Colonic mucosa (tissue), 4 donors: ENCODE data around the gene SARDH. TPM values are rescaled to one million over a fixed set of nuclear protein-coding genes. Genes with fewer than 3 reads are reported as not detected.

ENCODE experiments used
- DNase-seq: peaks from one replicate; pipeline ENCODE4 v3.0.0-alpha.2; 2020
- H3K27ac ChIP-seq: fragments of 200-600 bp; one replicate; pipeline ENCODE4 v1.8.0; 2021
- H3K27me3 ChIP-seq: fragments of 200-600 bp; one replicate; pipeline ENCODE4 v1.8.0; 2021
- H3K36me3 ChIP-seq: fragments of 200-600 bp; one replicate; pipeline ENCODE4 v1.8.0; 2021
- H3K4me1 ChIP-seq: fragments of 200-600 bp; one replicate; pipeline ENCODE4 v1.8.0; 2021; ENCODE audit warnings: mild to moderate bottlenecking
- H3K4me3 ChIP-seq: fragments of 200-600 bp; one replicate; pipeline ENCODE4 v1.8.0; 2021
- H3K9ac ChIP-seq, 2 donors: one replicate each; pipeline ENCODE4 v1.7.0; 2013; ENCODE audit warnings: control low read depth in 2 of 2, low read depth in 2 of 2, low read length in 2 of 2
- H3K9me3 ChIP-seq: fragments of 200-600 bp; one replicate; pipeline ENCODE4 v1.8.0; 2021
- CTCF ChIP-seq: fragments of 200-600 bp; IDR thresholded peaks from one replicate; pipeline ENCODE4 v1.8.0; 2022; ENCODE audit warnings: antibody characterized with exemption, mild to moderate bottlenecking
- intact Hi-C: fragments of 100-400 bp; cut with DNase I; formaldehyde crosslinking; loops from one replicate; pipeline ENCODE4 v1.14.1; 2022
- total RNA-seq, 2 donors: library from RNA; stranded (reverse); fragmentation: NEBNext Ultra II Directional in 1 of 2; extraction: Animal tissue kit (Norgen Biotek cat#: 25700) in 1 of 2; gene quantifications; one replicate each; pipeline ENCODE4 v1.2.1, GENCODE V29; 2021
- donor health status: healthy.
- donor health status: DM: no; HTN: no; CAD: no.
- donor health status: DM: no; HTN: no; CAD: no.

SARDH gene
- total RNA-seq, 2 donors from 2014 or later = 0.66 to 1.3 TPM

DNA sequence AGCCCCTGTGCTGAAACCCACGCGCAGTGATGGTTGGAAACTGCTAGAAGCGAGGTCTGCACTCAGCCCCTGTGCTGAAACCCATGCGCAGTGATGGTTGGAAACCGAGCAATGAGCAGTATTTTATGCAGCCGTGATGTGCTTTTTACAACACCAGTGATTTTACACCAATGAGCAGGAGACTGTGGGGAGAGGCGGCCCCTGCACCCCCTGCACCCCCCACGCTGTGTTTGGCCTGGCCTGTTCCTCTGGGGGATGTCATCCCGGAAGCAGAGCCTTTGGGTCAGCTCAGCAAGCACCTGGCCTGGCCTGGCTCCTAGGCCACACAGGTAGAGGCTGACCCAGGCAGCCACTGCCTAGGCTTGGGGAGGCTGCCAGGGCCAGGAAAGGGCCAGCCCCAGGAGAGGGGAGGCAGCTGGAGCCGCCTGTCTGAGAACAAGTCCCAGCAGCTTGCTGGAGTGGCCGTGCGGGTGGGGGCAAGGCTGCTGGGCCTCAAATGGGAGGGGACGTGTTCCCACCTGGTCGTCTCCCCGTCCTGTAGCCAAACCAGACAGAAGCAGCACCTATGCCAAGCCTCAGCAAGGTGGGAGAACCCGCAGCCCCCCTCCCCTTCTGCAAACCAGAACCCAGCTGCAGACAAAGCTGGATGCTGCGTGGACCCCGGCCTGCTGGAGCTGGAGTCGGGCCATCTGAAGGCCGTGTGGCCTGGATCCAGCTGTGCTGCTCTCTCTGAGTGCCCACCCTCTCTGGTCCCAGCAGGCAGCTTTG lies 55.1 kb downstream of the SARDH start:
- Histone ChIP-seq H3K4me3 (no peak overlapping the region), H3K9me3 (no peaks in the 10 kb centered on the region), H3K36me3 (no peaks in the 10 kb centered on the region), H3K27me3 (no peaks in the 10 kb centered on the region), H3K27ac (peak overlapping the region; percentile 42), H3K4me1 (no peaks in the 10 kb centered on the region), H3K9ac (peak overlapping the region in 1 of 2 donors; percentile 24)
- intact Hi-C loops = no loop called here
- no peak for TF ChIP-seq CTCF
- DNase-seq = no peak

GRCh38 chr9:133681658-133682306 lies 56.4 kb downstream of the SARDH start:
- no peaks in the 10 kb centered on the region for H3K9me3 ChIP-seq
- intact Hi-C loops = no loop called here
- no peak for DNase-seq

GRCh38 chr9:133680976-133681657 lies 57.0 kb downstream of the SARDH start:
- Histone ChIP-seq H3K4me3 (no peak overlapping the region), H3K9me3 (no peaks in the 10 kb centered on the region), H3K9ac (no peak overlapping the region), H3K27ac (no peak overlapping the region), H3K27me3 (no peaks in the 10 kb centered on the region), H3K36me3 (no peaks in the 10 kb centered on the region), H3K4me1 (no peaks in the 10 kb centered on the region)
- TF ChIP-seq CTCF = no peak
- DNase-seq = no peak
- intact Hi-C loops = no loop called here

More at GRCh38 chr9:133681658-133682306, 56.4 kb downstream of the SARDH start:
- H3K4me3 ChIP-seq = no peak overlapping the region
- no peaks in the 10 kb centered on the region for H3K27me3 ChIP-seq
- H3K36me3 ChIP-seq = no peaks in the 10 kb centered on the region
- no peak for TF ChIP-seq CTCF
- H3K9ac ChIP-seq = no peak overlapping the region
- H3K27ac ChIP-seq = no peak overlapping the region
- H3K4me1 ChIP-seq = no peaks in the 10 kb centered on the region

- DNase-seq = no peak
- no peaks in the 10 kb centered on the region for H3K36me3 ChIP-seq
- no peak for TF ChIP-seq CTCF
- no peaks in the 10 kb centered on the region for H3K9me3 ChIP-seq
- H3K4me1 ChIP-seq = no peaks in the 10 kb centered on the region
- H3K27ac ChIP-seq = no peak overlapping the region
- H3K27me3 ChIP-seq = no peaks in the 10 kb centered on the region
- intact Hi-C loops = no loop called here
- no peak overlapping the region for H3K4me3 ChIP-seq
- H3K9ac ChIP-seq = no peak overlapping the region
These were observed 57.7 kb downstream of the SARDH start for GRCh38 chr9:133680250-133680975.

DNA sequence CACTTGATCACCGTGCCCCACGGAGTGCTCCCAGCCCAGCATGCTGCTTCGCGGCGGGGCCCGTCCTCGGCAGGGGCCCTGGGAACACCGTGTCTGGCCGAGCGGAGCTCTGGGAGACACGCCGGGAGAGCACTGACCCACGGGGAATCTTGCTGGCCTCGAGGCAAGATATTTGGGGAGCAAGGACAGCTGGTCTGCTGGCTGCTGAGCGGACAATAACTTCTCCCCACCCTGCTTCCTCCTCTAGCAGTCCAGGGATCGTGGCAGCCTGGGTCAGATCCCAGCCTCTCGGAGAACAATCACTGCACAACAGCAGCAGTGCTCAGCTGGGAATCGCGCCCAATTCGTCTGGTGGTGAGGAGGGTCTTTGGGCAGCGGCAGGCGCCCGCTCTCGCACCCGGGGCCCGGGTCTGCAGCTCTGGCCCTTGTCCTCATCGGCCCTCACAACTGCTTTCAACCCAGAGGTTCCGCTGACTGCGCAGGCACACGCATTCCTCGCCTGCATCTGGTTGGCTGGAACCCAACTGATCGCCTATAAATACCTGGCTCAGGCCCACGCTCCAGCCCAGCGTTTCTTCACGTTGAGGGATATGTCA lies 58.6 kb downstream of the SARDH start:
- DNase-seq = no peak
- intact Hi-C loops = no loop called here
- TF ChIP-seq CTCF = no peak
- no peak overlapping the region for H3K9ac ChIP-seq
- no peak overlapping the region for H3K4me3 ChIP-seq
- no peaks in the 10 kb centered on the region for H3K27me3 ChIP-seq
- no peak overlapping the region for H3K27ac ChIP-seq
- no peaks in the 10 kb centered on the region for H3K36me3 ChIP-seq
- no peaks in the 10 kb centered on the region for H3K4me1 ChIP-seq
- H3K9me3 ChIP-seq = no peaks in the 10 kb centered on the region
